Measurements from ENCODE around the gene OXER1. TPM values are rescaled to one million over a fixed set of nuclear protein-coding genes. Genes with fewer than 3 reads are reported as not detected.
"Not testable (repeated sequence)": the region's sequence is repeated elsewhere in the genome, so short reads cannot be mapped to it uniquely, and the experiment has no call there.

The OXER1 gene
- total RNA-seq, 8 experiments from 2014 or later = 0.11 to 2.9 (median 0.63) TPM

GRCh38 chr2:42748840-42749239, 15.1 kb downstream of the OXER1 start:
- in situ Hi-C loops (cut with MboI; ENCODE audit: low pct_unique_long_range_greater_than_20kb in 2 of 9, low sequenced_read_pairs in 9 of 9, unreplicated experiment in 9 of 9) = no loop called here
- WGBS, 10 experiments = 73 to 100% (median 92%) methylated on average over 1 to 4 of the region's 4 CpGs; no CpG with 5 or more reads in 2 of the 10 experiments
- Histone ChIP-seq H3K4me3 (no peak overlapping the region), H3K4me1 (replicated peaks in 1 of 2) (no peaks in the 10 kb centered on the region), H3K27ac (no peak overlapping the region)
- no peak for ATAC-seq (replicated peaks in 6 of 8)

GRCh38 chr2:42747422-42747821, 16.5 kb downstream of the OXER1 start:
- WGBS, 10 experiments = 90 to 100% (median 100%) methylated on average over 1 to 3 of the region's 3 CpGs; no CpG with 5 or more reads in 4 of the 10 experiments
- no peaks in the 10 kb centered on the region for H3K4me1 ChIP-seq (replicated peaks in 1 of 2)
- H3K27ac ChIP-seq = no peak overlapping the region
- no peak overlapping the region for H3K4me3 ChIP-seq
- in situ Hi-C loops (cut with MboI; ENCODE audit: low pct_unique_long_range_greater_than_20kb in 2 of 9, low sequenced_read_pairs in 9 of 9, unreplicated experiment in 9 of 9) = no loop called here
- no peak for ATAC-seq (replicated peaks in 6 of 8)

GRCh38 chr2:42744545-42745082, 19.3 kb downstream of the OXER1 start:
- Histone ChIP-seq H3K4me3 (no peak overlapping the region), H3K27ac (no peak overlapping the region), H3K4me1 (replicated peaks in 1 of 2) (no peaks in the 10 kb centered on the region)
- in situ Hi-C loops (cut with MboI; ENCODE audit: low pct_unique_long_range_greater_than_20kb in 2 of 9, low sequenced_read_pairs in 9 of 9, unreplicated experiment in 9 of 9) = no loop called here
- WGBS, 10 experiments = 67 to 100% (median 91%) methylated on average over 1 to 3 of the region's 3 CpGs; no CpG with 5 or more reads in 2 of the 10 experiments
- peak in 1 of 8 experiments; percentile 29 for ATAC-seq (replicated peaks in 6 of 8)

GRCh38 chr2:42743659-42743990, 20.3 kb downstream of the OXER1 start:
- no peak overlapping the region for H3K27ac ChIP-seq
- H3K4me1 ChIP-seq (replicated peaks in 1 of 2) = no peaks in the 10 kb centered on the region
- ATAC-seq (replicated peaks in 6 of 8) = no peak
- WGBS, 10 experiments = 30 to 89% (median 83%) methylated on average over 1 of the region's 1 CpG; no CpG with 5 or more reads in 7 of the 10 experiments
- H3K4me3 ChIP-seq = no peak overlapping the region
- in situ Hi-C loops (cut with MboI; ENCODE audit: low pct_unique_long_range_greater_than_20kb in 2 of 9, low sequenced_read_pairs in 9 of 9, unreplicated experiment in 9 of 9) = no loop called here

GRCh38 chr2:42742740-42743658, 20.9 kb downstream of the OXER1 start:
- Histone ChIP-seq H3K27ac (no peak overlapping the region), H3K4me1 (replicated peaks in 1 of 2) (no peaks in the 10 kb centered on the region), H3K4me3 (no peak overlapping the region)
- ATAC-seq (replicated peaks in 6 of 8) = peak in 1 of 8 experiments; percentile 23
- in situ Hi-C loops (cut with MboI; ENCODE audit: low pct_unique_long_range_greater_than_20kb in 2 of 9, low sequenced_read_pairs in 9 of 9, unreplicated experiment in 9 of 9) = no loop called here
- WGBS, 10 experiments = 67 to 92% (median 80%) methylated on average over 1 to 2 of the region's 2 CpGs; no CpG with 5 or more reads in 5 of the 10 experiments

GRCh38 chr2:42741140-42741539, 22.8 kb downstream of the OXER1 start:
- WGBS, 10 experiments = 77 to 100% (median 94%) methylated on average over 2 to 3 of the region's 3 CpGs; no CpG with 5 or more reads in 1 of the 10 experiments
- Histone ChIP-seq H3K27ac (no peak overlapping the region), H3K4me1 (replicated peaks in 1 of 2) (no peaks in the 10 kb centered on the region), H3K4me3 (no peak overlapping the region)
- in situ Hi-C loops (cut with MboI; ENCODE audit: low pct_unique_long_range_greater_than_20kb in 2 of 9, low sequenced_read_pairs in 9 of 9, unreplicated experiment in 9 of 9) = no loop called here
- no peak for ATAC-seq (replicated peaks in 6 of 8)

GRCh38 chr2:42736598-42737322, 27.2 kb downstream of the OXER1 start:
- H3K4me3 ChIP-seq = no peak overlapping the region
- in situ Hi-C loops (cut with MboI; ENCODE audit: low pct_unique_long_range_greater_than_20kb in 2 of 9, low sequenced_read_pairs in 9 of 9, unreplicated experiment in 9 of 9) = no loop called here
- H3K27ac ChIP-seq = no peak overlapping the region
- peak in 3 of 8 experiments; percentile 28 to 62 (median 39) for ATAC-seq (replicated peaks in 6 of 8)
- no peaks in the 10 kb centered on the region for H3K4me1 ChIP-seq (replicated peaks in 1 of 2)

- in situ Hi-C loops (cut with MboI; ENCODE audit: low pct_unique_long_range_greater_than_20kb in 2 of 9, low sequenced_read_pairs in 9 of 9, unreplicated experiment in 9 of 9) = no loop called here
- ATAC-seq (replicated peaks in 6 of 8) = no peak
- no peak overlapping the region for H3K27ac ChIP-seq
- no peaks in the 10 kb centered on the region for H3K4me1 ChIP-seq (replicated peaks in 1 of 2)
- H3K4me3 ChIP-seq = no peak overlapping the region
- WGBS, 10 experiments = 71 to 100% (median 100%) methylated on average over 1 of the region's 1 CpG; no CpG with 5 or more reads in 1 of the 10 experiments
These were observed 30.1 kb downstream of the OXER1 start for GRCh38 chr2:42733852-42734251.

GRCh38 chr2:42731316-42731715, 32.6 kb downstream of the OXER1 start:
- H3K4me3 ChIP-seq; in situ Hi-C loops (cut with MboI; ENCODE audit: low pct_unique_long_range_greater_than_20kb in 2 of 9, low sequenced_read_pairs in 9 of 9, unreplicated experiment in 9 of 9); ATAC-seq (replicated peaks in 6 of 8); H3K4me1 ChIP-seq (replicated peaks in 1 of 2); H3K27ac ChIP-seq: not testable (repeated sequence)
- 64 to 100% (median 93%) methylated on average over 1 to 4 of the region's 4 CpGs; no CpG with 5 or more reads in 3 of the 10 experiments for WGBS, 10 experiments

GRCh38 chr2:42726680-42727079, 37.3 kb downstream of the OXER1 start:
- H3K4me3 ChIP-seq = no peak overlapping the region
- H3K27ac ChIP-seq = no peak overlapping the region
- no peak for ATAC-seq (replicated peaks in 6 of 8)
- 50 to 100% (median 100%) methylated on average over 1 to 2 of the region's 2 CpGs; no CpG with 5 or more reads in 4 of the 10 experiments for WGBS, 10 experiments
- no peaks in the 10 kb centered on the region for H3K4me1 ChIP-seq (replicated peaks in 1 of 2)
- in situ Hi-C loops (cut with MboI; ENCODE audit: low pct_unique_long_range_greater_than_20kb in 2 of 9, low sequenced_read_pairs in 9 of 9, unreplicated experiment in 9 of 9) = no loop called here

GRCh38 chr2:42725657-42726056, 38.3 kb downstream of the OXER1 start:
- H3K4me3 ChIP-seq = no peak overlapping the region
- WGBS, 10 experiments = 17 to 100% (median 90%) methylated on average over 1 to 2 of the region's 4 CpGs; no CpG with 5 or more reads in 2 of the 10 experiments
- in situ Hi-C loops (cut with MboI; ENCODE audit: low pct_unique_long_range_greater_than_20kb in 2 of 9, low sequenced_read_pairs in 9 of 9, unreplicated experiment in 9 of 9) = no loop called here

GRCh38 chr2:42724886-42725285, 39.0 kb downstream of the OXER1 start:
- no peak overlapping the region for H3K4me3 ChIP-seq
- no peaks in the 10 kb centered on the region for H3K4me1 ChIP-seq (replicated peaks in 1 of 2)
- 60 to 94% (median 80%) methylated on average over 1 to 2 of the region's 2 CpGs; no CpG with 5 or more reads in 3 of the 10 experiments for WGBS, 10 experiments
- ATAC-seq (replicated peaks in 6 of 8) = no peak
- no peak overlapping the region for H3K27ac ChIP-seq
- in situ Hi-C loops (cut with MboI; ENCODE audit: low pct_unique_long_range_greater_than_20kb in 2 of 9, low sequenced_read_pairs in 9 of 9, unreplicated experiment in 9 of 9) = no loop called here

More at GRCh38 chr2:42725657-42726056, 38.3 kb downstream of the OXER1 start:
- Histone ChIP-seq H3K4me1 (replicated peaks in 1 of 2) (no peaks in the 10 kb centered on the region), H3K27ac (no peak overlapping the region)
- ATAC-seq (replicated peaks in 6 of 8) = no peak

GRCh38 chr2:42723465-42723864, 40.5 kb downstream of the OXER1 start:
- in situ Hi-C loops (cut with MboI; ENCODE audit: low pct_unique_long_range_greater_than_20kb in 2 of 9, low sequenced_read_pairs in 9 of 9, unreplicated experiment in 9 of 9) = no loop called here
- Histone ChIP-seq H3K4me3 (no peak overlapping the region), H3K27ac (no peak overlapping the region), H3K4me1 (replicated peaks in 1 of 2) (no peaks in the 10 kb centered on the region)
- no peak for ATAC-seq (replicated peaks in 6 of 8)

Measured in motor neuron (in vitro differentiated cells).